ENCODE results near the gene MAGEB17. TPM values are rescaled to one million over a fixed set of nuclear protein-coding genes. Genes with fewer than 3 reads are reported as not detected.

MAGEB17 gene
- 0.40 TPM in 1 of 2 replicates, not detected in the other for total RNA-seq (2014; rRNA removed; shearing (Covaris generic))
- 0.13 and 0.18 TPM in 2 replicates for polyA plus RNA-seq (2015; cell fraction: cytosol; rRNA removed)
- polyA plus RNA-seq (2015; cell fraction: nucleus; rRNA removed), result 0.27 TPM in 1 of 2 replicates, not detected in the other

- in situ Hi-C loops (cut with HindIII; ENCODE audit: low pct_unique_long_range_greater_than_20kb, low sequenced_read_pairs), result no loop called here
- no peak for DNase-seq (ENCODE audit: low read depth, low spot score)
Observed at GRCh38 chrX:16167181-16167580, at the start of gene MAGEB17. Gene MAGEB17, plus strand, starts transcription at chrX:16167481. Its CDS starts 2,902 bp downstream, at chrX:16170383.

- in situ Hi-C loops (cut with HindIII; ENCODE audit: low pct_unique_long_range_greater_than_20kb, low sequenced_read_pairs), result no loop called here
- DNase-seq (ENCODE audit: low read depth, low spot score), result no peak
Observed at GRCh38 chrX:16119353-16120220, 47.7 kb upstream of the MAGEB17 start.

GRCh38 chrX:16120431-16120830, 46.9 kb upstream of the MAGEB17 start:
- no peak for DNase-seq (ENCODE audit: low read depth, low spot score)
- in situ Hi-C loops (cut with HindIII; ENCODE audit: low pct_unique_long_range_greater_than_20kb, low sequenced_read_pairs), result no loop called here

GRCh38 chrX:16123222-16123786, 44.0 kb upstream of the MAGEB17 start, which contains the start of gene GRPR:
Gene GRPR, plus strand, starts transcription at chrX:16123565. Its CDS starts 389 bp downstream, at chrX:16123954.
- in situ Hi-C loops (cut with HindIII; ENCODE audit: low pct_unique_long_range_greater_than_20kb, low sequenced_read_pairs), result no loop called here
- DNase-seq (ENCODE audit: low read depth, low spot score), result peak; percentile 87

GRCh38 chrX:16124201-16124600, 43.1 kb upstream of the MAGEB17 start:
- in situ Hi-C loops (cut with HindIII; ENCODE audit: low pct_unique_long_range_greater_than_20kb, low sequenced_read_pairs), result no loop called here

GRCh38 chrX:16125520-16126149, 41.6 kb upstream of the MAGEB17 start:
- no peak for DNase-seq (ENCODE audit: low read depth, low spot score)
- in situ Hi-C loops (cut with HindIII; ENCODE audit: low pct_unique_long_range_greater_than_20kb, low sequenced_read_pairs), result no loop called here

More at GRCh38 chrX:16124201-16124600, 43.1 kb upstream of the MAGEB17 start:
- no peak for DNase-seq (ENCODE audit: low read depth, low spot score)

- DNase-seq (ENCODE audit: low read depth, low spot score), result no peak
Observed at GRCh38 chrX:16130707-16131106, 36.6 kb upstream of the MAGEB17 start.

GRCh38 chrX:16134936-16135335, 32.3 kb upstream of the MAGEB17 start:
- in situ Hi-C loops (cut with HindIII; ENCODE audit: low pct_unique_long_range_greater_than_20kb, low sequenced_read_pairs), result no loop called here
- DNase-seq (ENCODE audit: low read depth, low spot score), result no peak

More at GRCh38 chrX:16130707-16131106, 36.6 kb upstream of the MAGEB17 start:
- in situ Hi-C loops (cut with HindIII; ENCODE audit: low pct_unique_long_range_greater_than_20kb, low sequenced_read_pairs), result no loop called here

GRCh38 chrX:16136080-16136479, 31.2 kb upstream of the MAGEB17 start:
- in situ Hi-C loops (cut with HindIII; ENCODE audit: low pct_unique_long_range_greater_than_20kb, low sequenced_read_pairs), result no loop called here
- no peak for DNase-seq (ENCODE audit: low read depth, low spot score)

- DNase-seq (ENCODE audit: low read depth, low spot score), result no peak
- in situ Hi-C loops (cut with HindIII; ENCODE audit: low pct_unique_long_range_greater_than_20kb, low sequenced_read_pairs), result no loop called here
Observed at GRCh38 chrX:16137416-16138107, 29.7 kb upstream of the MAGEB17 start.

- in situ Hi-C loops (cut with HindIII; ENCODE audit: low pct_unique_long_range_greater_than_20kb, low sequenced_read_pairs), result no loop called here
- DNase-seq (ENCODE audit: low read depth, low spot score), result peak; percentile 55
Observed at GRCh38 chrX:16138108-16138427, 29.2 kb upstream of the MAGEB17 start.

- DNase-seq (ENCODE audit: low read depth, low spot score), result no peak
- in situ Hi-C loops (cut with HindIII; ENCODE audit: low pct_unique_long_range_greater_than_20kb, low sequenced_read_pairs), result no loop called here
Observed at GRCh38 chrX:16140448-16140847, 26.8 kb upstream of the MAGEB17 start.

GRCh38 chrX:16140983-16141382, 26.3 kb upstream of the MAGEB17 start:
- in situ Hi-C loops (cut with HindIII; ENCODE audit: low pct_unique_long_range_greater_than_20kb, low sequenced_read_pairs), result no loop called here

GRCh38 chrX:16141422-16142245, 25.6 kb upstream of the MAGEB17 start:
- no peak for DNase-seq (ENCODE audit: low read depth, low spot score)
- in situ Hi-C loops (cut with HindIII; ENCODE audit: low pct_unique_long_range_greater_than_20kb, low sequenced_read_pairs), result no loop called here

More at GRCh38 chrX:16140983-16141382, 26.3 kb upstream of the MAGEB17 start:
- DNase-seq (ENCODE audit: low read depth, low spot score), result no peak

- in situ Hi-C loops (cut with HindIII; ENCODE audit: low pct_unique_long_range_greater_than_20kb, low sequenced_read_pairs), result no loop called here
Observed at GRCh38 chrX:16142246-16142558, 25.1 kb upstream of the MAGEB17 start.

GRCh38 chrX:16143968-16144367, 23.3 kb upstream of the MAGEB17 start:
- no peak for DNase-seq (ENCODE audit: low read depth, low spot score)
- in situ Hi-C loops (cut with HindIII; ENCODE audit: low pct_unique_long_range_greater_than_20kb, low sequenced_read_pairs), result no loop called here

More at GRCh38 chrX:16142246-16142558, 25.1 kb upstream of the MAGEB17 start:
- DNase-seq (ENCODE audit: low read depth, low spot score), result no peak

GRCh38 chrX:16144420-16144819, 22.9 kb upstream of the MAGEB17 start:
- in situ Hi-C loops (cut with HindIII; ENCODE audit: low pct_unique_long_range_greater_than_20kb, low sequenced_read_pairs), result no loop called here
- no peak for DNase-seq (ENCODE audit: low read depth, low spot score)
